Liver (tissue), 9 donors: Measurements from ENCODE around the gene VPS11. TPM values are rescaled to one million over a fixed set of nuclear protein-coding genes. Genes with fewer than 3 reads are reported as not detected.
A peak's percentile ranks its signal among the peaks of the same experiment; 100 is the strongest.

Experiments
- DNase-seq: peaks from one replicate; pipeline ENCODE4 v3.0.0-alpha.2; 2017; ENCODE audit warnings: low spot score
- H3K27ac ChIP-seq, 2 donors: one replicate each; pipeline ENCODE4 v1.7.0; 2013; ENCODE audit warnings: inconsistent platforms in 2 of 2, low read length in 2 of 2, control low read depth in 1 of 2, low read depth in 1 of 2, mild to moderate bottlenecking in 1 of 2
- H3K27me3 ChIP-seq, 4 donors: one replicate each; pipeline versions ENCODE4 v1.6.1 to v1.7.0; 2013; ENCODE audit warnings: low read length in 3 of 4, inconsistent platforms in 1 of 4, mild to moderate bottlenecking in 1 of 4, moderate library complexity in 1 of 4; ENCODE audit not compliant: control insufficient read depth in 4 of 4, insufficient read depth in 4 of 4
- H3K36me3 ChIP-seq, 4 donors: one replicate each; pipeline versions ENCODE4 v1.6.1 to v1.7.0; 2013; ENCODE audit warnings: low read length in 3 of 4, mild to moderate bottlenecking in 3 of 4, low read depth in 1 of 4, moderate library complexity in 1 of 4; ENCODE audit not compliant: control insufficient read depth in 4 of 4, insufficient read depth in 3 of 4
- H3K4me1 ChIP-seq, 4 donors: one replicate each; pipeline versions ENCODE4 v1.6.1 to v1.7.0; 2013; ENCODE audit warnings: low read length in 3 of 4, mild to moderate bottlenecking in 3 of 4, moderate library complexity in 1 of 4; ENCODE audit not compliant: control insufficient read depth in 4 of 4, insufficient read depth in 4 of 4
- H3K4me3 ChIP-seq, 3 donors: one replicate each; pipeline versions ENCODE4 v1.6.1 to v1.7.0; 2013; ENCODE audit warnings: low read length in 3 of 3, control low read depth in 1 of 3, low read depth in 1 of 3, mild to moderate bottlenecking in 1 of 3
- H3K9ac ChIP-seq, 2 donors: one replicate each; pipeline ENCODE4 v1.7.0; 2013; ENCODE audit warnings: low read length in 2 of 2, mild to moderate bottlenecking in 2 of 2, moderate library complexity in 2 of 2, control low read depth in 1 of 2, low read depth in 1 of 2
- H3K9me3 ChIP-seq, 4 donors: one replicate each; pipeline versions ENCODE4 v1.6.1 to v1.7.0; 2013; ENCODE audit warnings: low read length in 3 of 4; ENCODE audit not compliant: control insufficient read depth in 4 of 4
- CTCF ChIP-seq: fragments of 150-350 bp; IDR thresholded peaks from 2 replicates; pipeline ENCODE4 v1.5.1; 2017; ENCODE audit warnings: improper control_type of control experiment, low read depth, low read length; ENCODE audit not compliant: missing input control
- EGR1 ChIP-seq, 2 donors: IDR thresholded peaks; 2 replicates each; pipeline ENCODE4 v1.6.1; 2016 to 2018; ENCODE audit warnings: antibody characterized with exemption in 2 of 2, low read depth in 2 of 2
- FOXA1 ChIP-seq: IDR thresholded peaks from 2 replicates; pipeline ENCODE4 v1.6.1; 2016; ENCODE audit warnings: antibody characterized with exemption
- GABPA ChIP-seq, 2 donors: IDR thresholded peaks in 1 of 2; conservative IDR thresholded peaks in 1 of 2; 2 replicates each; pipeline ENCODE4 v1.6.1; 2016; ENCODE audit warnings: antibody characterized with exemption in 2 of 2, mild to moderate bottlenecking in 1 of 2, moderate library complexity in 1 of 2
- HNF4A ChIP-seq, 2 donors: conservative IDR thresholded peaks; 2 replicates each; pipeline ENCODE4 v1.6.1; 2016; ENCODE audit warnings: antibody characterized with exemption in 2 of 2, mild to moderate bottlenecking in 2 of 2
- HNF4G ChIP-seq: IDR thresholded peaks from 2 replicates; pipeline ENCODE4 v1.6.1; 2016; ENCODE audit warnings: antibody characterized with exemption
- MAX ChIP-seq: IDR thresholded peaks from 2 replicates; pipeline ENCODE4 v1.6.1; 2016; ENCODE audit warnings: antibody characterized with exemption
- NR2F2 ChIP-seq: IDR thresholded peaks from 2 replicates; pipeline ENCODE4 v1.6.1; 2016; ENCODE audit warnings: antibody characterized with exemption
- RAD21 ChIP-seq, 2 donors: IDR thresholded peaks; 2 replicates each; pipeline ENCODE4 v1.6.1; 2016; ENCODE audit warnings: antibody characterized with exemption in 2 of 2, mild to moderate bottlenecking in 2 of 2
- REST ChIP-seq: IDR thresholded peaks from 2 replicates; pipeline ENCODE4 v1.6.1; 2016; ENCODE audit warnings: antibody characterized with exemption, mild to moderate bottlenecking
- RXRA ChIP-seq, 2 donors: IDR thresholded peaks; 2 replicates each; pipeline ENCODE4 v1.6.1; 2017 to 2018; ENCODE audit warnings: antibody characterized with exemption in 2 of 2, mild to moderate bottlenecking in 1 of 2
- SP1 ChIP-seq: IDR thresholded peaks from 2 replicates; pipeline ENCODE4 v1.6.1; 2018; ENCODE audit warnings: antibody characterized with exemption, mild to moderate bottlenecking
- TAF1 ChIP-seq: conservative IDR thresholded peaks from 2 replicates; pipeline ENCODE4 v1.6.1; 2016; ENCODE audit warnings: antibody characterized with exemption, mild to moderate bottlenecking
- YY1 ChIP-seq: IDR thresholded peaks from 2 replicates; pipeline ENCODE4 v1.6.1; 2016; ENCODE audit warnings: antibody characterized with exemption, mild to moderate bottlenecking
- ZBTB33 ChIP-seq: IDR thresholded peaks from 2 replicates; pipeline ENCODE4 v1.6.1; 2016; ENCODE audit warnings: antibody characterized with exemption
- WGBS: extraction: QIAGEN DNeasy Blood & Tissue Kit; methylation state at CpG from one replicate; pipeline ENCODE4 v1.1.7; 2013; 5-methylcytosine and 5-hydroxymethylcytosine counted together
- polyA plus RNA-seq, 2 donors: library from polyadenylated mRNA; stranded (reverse) in 1 of 2; unstranded in 1 of 2; fragments of 200-250 nt in 1 of 2; fragments of >200 nt in 1 of 2; fragmentation: Nextera tagmentation in 1 of 2; extraction: Ambion mirVana in 1 of 2; gene quantifications; one replicate each; pipeline versions ENCODE4 v1.2.1 to v1.2.3, GENCODE V29; 2013 to 2015
- total RNA-seq, 2 donors: library from RNA; depleted of rRNA; stranded (reverse); fragments of >200 nt; gene quantifications; one replicate each; pipeline ENCODE4 v1.2.3, GENCODE V29; 2014
- donor health status: healthy.
- donor health status: healthy.
- donor health status: healthy.
- donor health status: healthy.
- donor health status: healthy.

VPS11 gene
- total and polyA plus RNA-seq, 4 donors: 7.2 to 17.4 (median 12.2) TPM

- peak overlapping the region; percentile 71 to 86 (median 85) for H3K4me3 ChIP-seq
- H3K27ac ChIP-seq: peak overlapping the region; percentile 92 to 97
- no peak for DNase-seq
Observed at GRCh38 chr11:119026970-119027369, 40.6 kb upstream of the VPS11 start.

GRCh38 chr11:119027561-119028345, 39.9 kb upstream of the VPS11 start:
- H3K27ac ChIP-seq: peak overlapping the region; percentile 92 to 97
- peaks cover 14 to 68% (median 51%) of the 10 kb centered on the region in 4 donors for H3K4me1 ChIP-seq
- no peaks in the 10 kb centered on the region for H3K9me3 ChIP-seq
- no peak for DNase-seq
- peak overlapping the region; percentile 23 to 73 for H3K9ac ChIP-seq
- WGBS: 40% methylated on average over 9 of the region's 9 CpGs
- H3K27me3 ChIP-seq: no peaks in the 10 kb centered on the region
- H3K36me3 ChIP-seq: peaks cover 5 to 17% (median 15%) of the 10 kb centered on the region in 4 donors
- peak overlapping the region; percentile 71 to 86 (median 85) for H3K4me3 ChIP-seq
- TF ChIP-seq FOXA1: no peak
- no peak for TF ChIP-seq REST
- no peak for TF ChIP-seq NR2F2
- no peak for TF ChIP-seq RAD21 (IDR thresholded peaks at IDR 0.05)
- no peak for TF ChIP-seq MAX
- no peak for TF ChIP-seq YY1
- TF ChIP-seq GABPA (IDR thresholded peaks at IDR 0.05 in 1 of 2, conservative IDR thresholded peaks at IDR 0.05 in 1 of 2): no peak
- no peak for TF ChIP-seq TAF1
- TF ChIP-seq CTCF: no peak
- no peak for TF ChIP-seq SP1
- TF ChIP-seq RXRA (IDR thresholded peaks at IDR 0.05): no peak
- TF ChIP-seq EGR1 (IDR thresholded peaks at IDR 0.05; ENCODE audit: low read depth in 2 of 2): no peak
- TF ChIP-seq ZBTB33: no peak

More at GRCh38 chr11:119026970-119027369, 40.6 kb upstream of the VPS11 start:
- Histone ChIP-seq H3K9ac (peak overlapping the region; percentile 29 to 73), H3K9me3 (no peaks in the 10 kb centered on the region), H3K27me3 (no peaks in the 10 kb centered on the region), H3K4me1 (peaks cover 17 to 76% (median 56%) of the 10 kb centered on the region in 4 donors), H3K36me3 (peaks cover 5 to 18% (median 15%) of the 10 kb centered on the region in 4 donors)
- WGBS: 39% methylated on average over 2 of the region's 2 CpGs
- TF ChIP-seq HNF4G (peak; percentile 68), HNF4A (conservative IDR thresholded peaks at IDR 0.05) (peak; percentile 69 to 84), RXRA (IDR thresholded peaks at IDR 0.05) (peak; percentile 26 to 43), GABPA (IDR thresholded peaks at IDR 0.05 in 1 of 2, conservative IDR thresholded peaks at IDR 0.05 in 1 of 2) (no peak), REST (no peak), SP1 (peak; percentile 70)
